Astrocyte (in vitro differentiated cells and primary cell): ENCODE data around the gene TBX4. TPM values are rescaled to one million over a fixed set of nuclear protein-coding genes. Genes with fewer than 3 reads are reported as not detected.

Experiments used
- DNase-seq: peaks from one replicate; pipeline ENCODE4 v3.0.0-alpha.2; 2010; ENCODE audit warnings: low read depth
- FAIRE-seq: peaks from 2 replicates; lab custom pipeline; 2011; peaks lifted over from hg19 to GRCh38; lab: Jason Lieb, UNC
- H2AFZ ChIP-seq: 2 replicates; pipeline ENCODE4 v1.6.0; 2012; ENCODE audit warnings: low read depth, low read length, inconsistent platforms
- H3K27ac ChIP-seq: 2 replicates; pipeline ENCODE4 v1.5.1; 2011; ENCODE audit warnings: low read depth, low read length, inconsistent platforms
- H3K27me3 ChIP-seq: 2 replicates; pipeline ENCODE4 v1.6.0; 2011; ENCODE audit warnings: low read length, inconsistent platforms; ENCODE audit not compliant: insufficient read depth
- H3K36me3 ChIP-seq: 2 replicates; pipeline ENCODE4 v1.5.1; 2011; ENCODE audit warnings: low read length, inconsistent platforms; ENCODE audit not compliant: insufficient read depth
- H3K4me1 ChIP-seq: 2 replicates; pipeline ENCODE4 v1.5.1; 2011; ENCODE audit warnings: low read length, inconsistent platforms; ENCODE audit not compliant: insufficient read depth
- H3K4me2 ChIP-seq: 2 replicates; pipeline ENCODE4 v1.6.0; 2012; ENCODE audit warnings: low read length, inconsistent platforms
- H3K4me3 ChIP-seq: 2 replicates; pipeline ENCODE4 v1.5.1; 2011; ENCODE audit warnings: low read depth, mild to moderate bottlenecking, low read length, inconsistent platforms; ENCODE audit not compliant: insufficient read depth
- H3K79me2 ChIP-seq: 2 replicates; pipeline ENCODE4 v1.6.0; 2012; ENCODE audit warnings: mild to moderate bottlenecking, low read length, inconsistent platforms; ENCODE audit not compliant: insufficient read depth
- H3K9ac ChIP-seq: 2 replicates; pipeline ENCODE4 v1.6.0; 2012; ENCODE audit warnings: mild to moderate bottlenecking, low read length, inconsistent platforms
- H3K9me3 ChIP-seq: 2 replicates; pipeline ENCODE4 v1.5.1; 2012; ENCODE audit warnings: low read depth, mild to moderate bottlenecking, low read length, inconsistent platforms; ENCODE audit not compliant: insufficient read depth
- H4K20me1 ChIP-seq: 2 replicates; pipeline ENCODE4 v1.6.0; 2012; ENCODE audit warnings: low read length, inconsistent platforms; ENCODE audit not compliant: insufficient read depth
- H3K27ac Mint-ChIP-seq: one replicate; pipeline ENCODE4 v1.8.0; 2021; ENCODE audit warnings: mild to moderate bottlenecking, mixed read lengths; ENCODE audit not compliant: unreplicated experiment
- H3K27me3 Mint-ChIP-seq: one replicate; pipeline ENCODE4 v1.8.0; 2021; ENCODE audit warnings: low read depth, mixed read lengths; ENCODE audit not compliant: unreplicated experiment
- H3K36me3 Mint-ChIP-seq: one replicate; pipeline ENCODE4 v1.8.0; 2021; ENCODE audit warnings: low read depth, mixed read lengths; ENCODE audit not compliant: unreplicated experiment
- H3K4me1 Mint-ChIP-seq: one replicate; pipeline ENCODE4 v1.8.0; 2021; ENCODE audit warnings: low read depth, mixed read lengths; ENCODE audit not compliant: unreplicated experiment
- H3K4me3 Mint-ChIP-seq: one replicate; pipeline ENCODE4 v1.8.0; 2021; ENCODE audit warnings: mild to moderate bottlenecking, moderate library complexity, mixed read lengths; ENCODE audit not compliant: unreplicated experiment
- H3K9me3 Mint-ChIP-seq: one replicate; pipeline ENCODE4 v1.8.0; 2021; ENCODE audit warnings: mild to moderate bottlenecking, mixed read lengths; ENCODE audit not compliant: unreplicated experiment
- CTCF ChIP-seq: IDR thresholded peaks from 2 replicates; pipeline ENCODE4 v1.5.1; 2011; ENCODE audit warnings: low read depth, mild to moderate bottlenecking, inconsistent platforms, low read length, moderate library complexity; ENCODE audit not compliant: insufficient read depth
- EZH2 ChIP-seq: IDR thresholded peaks from 2 replicates; pipeline ENCODE4 v1.6.1; 2012; ENCODE audit warnings: mild to moderate bottlenecking, low read length, inconsistent platforms; ENCODE audit not compliant: insufficient read depth
- total RNA-seq: library from RNA; stranded (reverse); gene quantifications from 2 replicates; pipeline ENCODE4 v1.2.1, GENCODE V29; 2021

The TBX4 gene
- total RNA-seq, 1 donor from 2014 or later, result 0.14 TPM

GRCh38 chr17:61480414-61480807 lies 28.2 kb downstream of the TBX4 start:
- no peaks in the 10 kb centered on the region for H3K9me3 ChIP-seq
- H3K36me3 ChIP-seq, result no peaks in the 10 kb centered on the region
- H3K4me3 ChIP-seq, result no peak overlapping the region
- DNase-seq, result no peak
- Mint-ChIP-seq H3K36me3 (peaks cover 1% of the 10 kb centered on the region), H3K27me3 (peaks cover 51% of the 10 kb centered on the region), H3K4me1 (peaks cover 7% of the 10 kb centered on the region), H3K4me3 (no peak overlapping the region), H3K9me3 (peaks cover 4% of the 10 kb centered on the region), H3K27ac (no peak overlapping the region)
- TF ChIP-seq EZH2 (no peak), CTCF (no peak)
- no peak overlapping the region for H3K4me2 ChIP-seq
- H3K79me2 ChIP-seq, result no peaks in the 10 kb centered on the region
- no peaks in the 10 kb centered on the region for H3K27me3 ChIP-seq
- H3K27ac ChIP-seq, result no peak overlapping the region
- no peaks in the 10 kb centered on the region for H3K4me1 ChIP-seq
- H4K20me1 ChIP-seq, result no peaks in the 10 kb centered on the region
- no peak for FAIRE-seq
- no peak overlapping the region for H3K9ac ChIP-seq
- no peak overlapping the region for H2AFZ ChIP-seq

GRCh38 chr17:61481421-61481820 lies 29.2 kb downstream of the TBX4 start:
- no peaks in the 10 kb centered on the region for H3K36me3 ChIP-seq
- H4K20me1 ChIP-seq, result no peaks in the 10 kb centered on the region
- DNase-seq (no peak), FAIRE-seq (no peak)
- no peak overlapping the region for H3K27ac ChIP-seq
- TF ChIP-seq CTCF, result no peak
- TF ChIP-seq EZH2, result no peak
- H3K4me2 ChIP-seq, result no peak overlapping the region
- Mint-ChIP-seq H3K27ac (no peak overlapping the region), H3K36me3 (peaks cover 1% of the 10 kb centered on the region), H3K4me3 (no peak overlapping the region), H3K4me1 (peaks cover under 1% of the 10 kb centered on the region), H3K27me3 (peaks cover 55% of the 10 kb centered on the region), H3K9me3 (no peaks in the 10 kb centered on the region)
- H3K27me3 ChIP-seq, result no peaks in the 10 kb centered on the region
- no peaks in the 10 kb centered on the region for H3K4me1 ChIP-seq
- no peak overlapping the region for H3K4me3 ChIP-seq
- no peaks in the 10 kb centered on the region for H3K9me3 ChIP-seq
- no peak overlapping the region for H3K9ac ChIP-seq
- H3K79me2 ChIP-seq, result no peaks in the 10 kb centered on the region
- H2AFZ ChIP-seq, result no peak overlapping the region

- FAIRE-seq, result no peak
- TF ChIP-seq CTCF (no peak), EZH2 (no peak)
Measured at GRCh38 chr17:61482467-61482866, 30.2 kb downstream of the TBX4 start.

More at GRCh38 chr17:61482467-61482866, 30.2 kb downstream of the TBX4 start:
- Mint-ChIP-seq H3K9me3 (no peaks in the 10 kb centered on the region), H3K36me3 (peaks cover 1% of the 10 kb centered on the region), H3K27ac (no peak overlapping the region), H3K4me3 (no peak overlapping the region), H3K4me1 (peaks cover 4% of the 10 kb centered on the region), H3K27me3 (peaks cover 57% of the 10 kb centered on the region)
- Histone ChIP-seq H3K27me3 (no peaks in the 10 kb centered on the region), H4K20me1 (no peaks in the 10 kb centered on the region), H3K4me1 (no peaks in the 10 kb centered on the region), H3K36me3 (no peaks in the 10 kb centered on the region), H2AFZ (no peak overlapping the region), H3K4me3 (no peak overlapping the region), H3K27ac (no peak overlapping the region), H3K9ac (no peak overlapping the region), H3K4me2 (no peak overlapping the region), H3K79me2 (no peaks in the 10 kb centered on the region), H3K9me3 (no peaks in the 10 kb centered on the region)
- DNase-seq, result no peak
